ENCODE results near the gene PRKG1.

Gene PRKG1

GRCh38 chr10:52280051-52280450 is 1205.8 kb downstream of the PRKG1 start:
- Histone ChIP-seq H3K27me3 (ENCODE audit: insufficient read depth, low read length) (no peaks in the 10 kb centered on the region), H3K36me3 (ENCODE audit: insufficient read depth, low read length) (no peaks in the 10 kb centered on the region), H2AFZ (ENCODE audit: low read depth, low read length) (no peak overlapping the region), H3K9me3 (ENCODE audit: low read length) (no peaks in the 10 kb centered on the region), H3K4me3 (ENCODE audit: low read length) (no peak overlapping the region), H3K4me1 (ENCODE audit: insufficient read depth, low read length) (no peaks in the 10 kb centered on the region)

GRCh38 chr10:52283174-52283573 is 1208.9 kb downstream of the PRKG1 start:
- H3K4me3 ChIP-seq (ENCODE audit: low read length): no peak overlapping the region
- no peak overlapping the region for H2AFZ ChIP-seq (ENCODE audit: low read depth, low read length)
- no peaks in the 10 kb centered on the region for H3K9me3 ChIP-seq (ENCODE audit: low read length)
- H3K27me3 ChIP-seq (ENCODE audit: insufficient read depth, low read length): no peaks in the 10 kb centered on the region
- H3K4me1 ChIP-seq (ENCODE audit: insufficient read depth, low read length): no peaks in the 10 kb centered on the region
- H3K36me3 ChIP-seq (ENCODE audit: insufficient read depth, low read length): no peaks in the 10 kb centered on the region

- H2AFZ ChIP-seq (ENCODE audit: low read depth, low read length): no peak overlapping the region
- no peaks in the 10 kb centered on the region for H3K36me3 ChIP-seq (ENCODE audit: insufficient read depth, low read length)
- no peak overlapping the region for H3K4me3 ChIP-seq (ENCODE audit: low read length)
Measured at GRCh38 chr10:52284416-52285013, 1210.2 kb downstream of the PRKG1 start.

GRCh38 chr10:52287866-52288265 is 1213.6 kb downstream of the PRKG1 start:
- H3K4me1 ChIP-seq (ENCODE audit: insufficient read depth, low read length): no peaks in the 10 kb centered on the region
- H3K4me3 ChIP-seq (ENCODE audit: low read length): no peak overlapping the region
- no peaks in the 10 kb centered on the region for H3K36me3 ChIP-seq (ENCODE audit: insufficient read depth, low read length)
- no peak overlapping the region for H2AFZ ChIP-seq (ENCODE audit: low read depth, low read length)
- no peaks in the 10 kb centered on the region for H3K27me3 ChIP-seq (ENCODE audit: insufficient read depth, low read length)
- H3K9me3 ChIP-seq (ENCODE audit: low read length): no peaks in the 10 kb centered on the region

More at GRCh38 chr10:52284416-52285013, 1210.2 kb downstream of the PRKG1 start:
- H3K4me1 ChIP-seq (ENCODE audit: insufficient read depth, low read length): no peaks in the 10 kb centered on the region
- no peaks in the 10 kb centered on the region for H3K27me3 ChIP-seq (ENCODE audit: insufficient read depth, low read length)
- no peaks in the 10 kb centered on the region for H3K9me3 ChIP-seq (ENCODE audit: low read length)

- H3K4me1 ChIP-seq (ENCODE audit: insufficient read depth, low read length): peaks cover 5% of the 10 kb centered on the region
- H3K36me3 ChIP-seq (ENCODE audit: insufficient read depth, low read length): no peaks in the 10 kb centered on the region
- H2AFZ ChIP-seq (ENCODE audit: low read depth, low read length): no peak overlapping the region
- no peak overlapping the region for H3K4me3 ChIP-seq (ENCODE audit: low read length)
- H3K27me3 ChIP-seq (ENCODE audit: insufficient read depth, low read length): no peaks in the 10 kb centered on the region
- no peaks in the 10 kb centered on the region for H3K9me3 ChIP-seq (ENCODE audit: low read length)
Measured at GRCh38 chr10:52297747-52298146, 1223.5 kb downstream of the PRKG1 start.

- Histone ChIP-seq H3K4me3 (ENCODE audit: low read length) (no peak overlapping the region), H3K36me3 (ENCODE audit: insufficient read depth, low read length) (no peaks in the 10 kb centered on the region), H3K4me1 (ENCODE audit: insufficient read depth, low read length) (peaks cover 3% of the 10 kb centered on the region), H2AFZ (ENCODE audit: low read depth, low read length) (no peak overlapping the region), H3K27me3 (ENCODE audit: insufficient read depth, low read length) (no peaks in the 10 kb centered on the region), H3K9me3 (ENCODE audit: low read length) (no peaks in the 10 kb centered on the region)
Measured at GRCh38 chr10:52300599-52301277, 1226.5 kb downstream of the PRKG1 start.

- peaks cover 8% of the 10 kb centered on the region for H3K27me3 ChIP-seq (ENCODE audit: insufficient read depth, low read length)
- peaks cover 13% of the 10 kb centered on the region for H3K4me1 ChIP-seq (ENCODE audit: insufficient read depth, low read length)
- peak overlapping the region; percentile 37 for H3K4me3 ChIP-seq (ENCODE audit: low read length)
- H2AFZ ChIP-seq (ENCODE audit: low read depth, low read length): peak overlapping the region; percentile 65
- no peaks in the 10 kb centered on the region for H3K9me3 ChIP-seq (ENCODE audit: low read length)
- no peaks in the 10 kb centered on the region for H3K36me3 ChIP-seq (ENCODE audit: insufficient read depth, low read length)
Measured at GRCh38 chr10:52308251-52309031, 1234.2 kb downstream of the PRKG1 start.

GRCh38 chr10:52312942-52313255 is 1238.6 kb downstream of the PRKG1 start:
- H3K4me3 ChIP-seq (ENCODE audit: low read length): peak overlapping the region; percentile 51
- peak overlapping the region; percentile 76 for H2AFZ ChIP-seq (ENCODE audit: low read depth, low read length)
- no peaks in the 10 kb centered on the region for H3K36me3 ChIP-seq (ENCODE audit: insufficient read depth, low read length)
- H3K4me1 ChIP-seq (ENCODE audit: insufficient read depth, low read length): peaks cover 18% of the 10 kb centered on the region
- H3K27me3 ChIP-seq (ENCODE audit: insufficient read depth, low read length): peaks cover 8% of the 10 kb centered on the region
- no peaks in the 10 kb centered on the region for H3K9me3 ChIP-seq (ENCODE audit: low read length)

GRCh38 chr10:52313256-52313932 is 1239.1 kb downstream of the PRKG1 start:
- Histone ChIP-seq H3K27me3 (ENCODE audit: insufficient read depth, low read length) (peaks cover 8% of the 10 kb centered on the region), H3K4me3 (ENCODE audit: low read length) (peak overlapping the region; percentile 51), H3K9me3 (ENCODE audit: low read length) (no peaks in the 10 kb centered on the region), H3K4me1 (ENCODE audit: insufficient read depth, low read length) (peaks cover 23% of the 10 kb centered on the region), H3K36me3 (ENCODE audit: insufficient read depth, low read length) (no peaks in the 10 kb centered on the region), H2AFZ (ENCODE audit: low read depth, low read length) (peak overlapping the region; percentile 76)

- peaks cover 8% of the 10 kb centered on the region for H3K27me3 ChIP-seq (ENCODE audit: insufficient read depth, low read length)
- peaks cover 20% of the 10 kb centered on the region for H3K4me1 ChIP-seq (ENCODE audit: insufficient read depth, low read length)
- H3K36me3 ChIP-seq (ENCODE audit: insufficient read depth, low read length): no peaks in the 10 kb centered on the region
- no peaks in the 10 kb centered on the region for H3K9me3 ChIP-seq (ENCODE audit: low read length)
- H2AFZ ChIP-seq (ENCODE audit: low read depth, low read length): peak within 1 kb of the TSS; percentile 76
- peak within 1 kb of the TSS; percentile 51 for H3K4me3 ChIP-seq (ENCODE audit: low read length)
Measured at GRCh38 chr10:52313933-52314821, 1239.9 kb downstream of the PRKG1 start, which contains the start of gene DKK1. Gene DKK1, plus strand, starts transcription at chr10:52314281. Its CDS starts 154 bp downstream, at chr10:52314435.

- H3K36me3 ChIP-seq (ENCODE audit: insufficient read depth, low read length): no peaks in the 10 kb centered on the region
- peak overlapping the region; percentile 51 for H3K4me3 ChIP-seq (ENCODE audit: low read length)
- no peak overlapping the region for H2AFZ ChIP-seq (ENCODE audit: low read depth, low read length)
- H3K9me3 ChIP-seq (ENCODE audit: low read length): no peaks in the 10 kb centered on the region
- H3K27me3 ChIP-seq (ENCODE audit: insufficient read depth, low read length): peaks cover 8% of the 10 kb centered on the region
- H3K4me1 ChIP-seq (ENCODE audit: insufficient read depth, low read length): peaks cover 16% of the 10 kb centered on the region
Measured at GRCh38 chr10:52314822-52315552, 1240.7 kb downstream of the PRKG1 start.

- no peaks in the 10 kb centered on the region for H3K9me3 ChIP-seq (ENCODE audit: low read length)
- peaks cover 8% of the 10 kb centered on the region for H3K27me3 ChIP-seq (ENCODE audit: insufficient read depth, low read length)
- no peak overlapping the region for H2AFZ ChIP-seq (ENCODE audit: low read depth, low read length)
- H3K36me3 ChIP-seq (ENCODE audit: insufficient read depth, low read length): no peaks in the 10 kb centered on the region
- peaks cover 16% of the 10 kb centered on the region for H3K4me1 ChIP-seq (ENCODE audit: insufficient read depth, low read length)
- H3K4me3 ChIP-seq (ENCODE audit: low read length): no peak overlapping the region
Measured at GRCh38 chr10:52316001-52316400, 1241.7 kb downstream of the PRKG1 start.
